Ureter (tissue), 1 donor: Measurements from ENCODE around the gene ZNF860. TPM values are rescaled to one million over a fixed set of nuclear protein-coding genes. Genes with fewer than 3 reads are reported as not detected.

Experiments used
- DNase-seq: peaks from one replicate; pipeline ENCODE4 v3.0.0-alpha.2; 2020; ENCODE audit warnings: low spot score
- total RNA-seq: library from RNA; stranded (reverse); gene quantifications from one replicate; pipeline ENCODE4 v1.2.4, GENCODE V29; 2023
- donor health status: DM: yes; HTN: yes; CAD: no.

ZNF860 gene
- total RNA-seq = 4.4 TPM

- DNase-seq = peak; percentile 93
Measured at GRCh38 chr3:31981206-31982181, at the start of gene ZNF860, which contains the start of gene OSBPL10. Gene ZNF860, plus strand, starts transcription at chr3:31981750. Its CDS starts 7,330 bp downstream, at chr3:31989080. Gene OSBPL10, minus strand, starts transcription at chr3:31981262. Its CDS starts 83 bp downstream, at chr3:31981179.

DNA sequence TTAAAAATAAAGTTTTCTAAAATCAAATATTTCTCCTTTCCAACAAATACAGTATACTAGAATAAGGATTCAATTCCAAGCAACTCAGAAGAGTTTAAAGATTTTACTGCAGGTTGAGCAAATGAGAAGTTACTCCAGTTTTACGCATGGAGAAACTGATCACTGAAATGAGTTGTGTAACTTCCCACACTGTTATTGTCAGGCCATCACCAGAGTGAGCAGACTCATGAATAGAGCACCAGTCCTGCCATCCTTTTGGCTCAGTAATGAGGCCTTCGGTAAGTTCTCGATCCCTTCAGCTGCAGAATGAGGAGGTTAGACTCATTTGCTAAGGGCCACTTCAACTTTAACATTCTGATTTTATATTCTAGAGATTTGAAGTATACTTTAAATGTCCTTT lies 48.6 kb upstream of the ZNF860 start:
- DNase-seq = no peak

- DNase-seq = no peak
Measured at GRCh38 chr3:31934018-31934417, 47.5 kb upstream of the ZNF860 start.

- DNase-seq = no peak
Measured at GRCh38 chr3:31934866-31935265, 46.7 kb upstream of the ZNF860 start.

DNA sequence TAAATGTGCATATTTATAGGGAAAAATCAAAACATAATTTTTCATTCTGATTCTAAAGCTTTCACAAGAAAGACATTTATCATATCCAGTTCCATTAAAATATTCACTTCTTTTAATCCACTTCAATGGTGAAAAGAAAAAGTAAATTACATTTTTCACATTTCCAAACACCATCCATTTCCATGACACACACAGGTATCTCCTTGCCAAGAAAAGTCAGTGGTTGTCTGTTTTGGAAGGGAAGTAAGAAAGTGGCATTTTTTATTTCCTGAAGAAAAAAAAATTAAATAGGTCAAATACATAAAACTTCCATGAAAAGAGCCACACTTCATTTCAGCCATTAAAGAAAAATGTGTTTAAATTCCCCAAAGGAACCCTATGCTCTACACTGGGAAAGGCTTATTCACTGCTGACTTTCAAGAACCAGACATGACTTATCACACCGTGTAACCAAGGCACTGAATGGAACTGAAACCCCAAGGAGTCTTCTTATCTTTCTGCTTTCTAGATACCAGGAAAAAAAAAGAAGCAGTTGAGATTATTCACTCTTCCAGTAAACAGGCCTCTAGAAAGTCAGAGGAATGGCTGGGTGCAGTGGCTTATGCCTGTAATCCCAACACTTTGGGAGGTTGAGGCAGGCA lies 45.0 kb upstream of the ZNF860 start:
- no peak for DNase-seq

- no peak for DNase-seq
Measured at GRCh38 chr3:31937225-31937624, 44.3 kb upstream of the ZNF860 start.

- no peak for DNase-seq
Measured at GRCh38 chr3:31942446-31942845, 39.1 kb upstream of the ZNF860 start.

GRCh38 chr3:31943041-31943440 lies 38.5 kb upstream of the ZNF860 start:
- DNase-seq = no peak

DNA sequence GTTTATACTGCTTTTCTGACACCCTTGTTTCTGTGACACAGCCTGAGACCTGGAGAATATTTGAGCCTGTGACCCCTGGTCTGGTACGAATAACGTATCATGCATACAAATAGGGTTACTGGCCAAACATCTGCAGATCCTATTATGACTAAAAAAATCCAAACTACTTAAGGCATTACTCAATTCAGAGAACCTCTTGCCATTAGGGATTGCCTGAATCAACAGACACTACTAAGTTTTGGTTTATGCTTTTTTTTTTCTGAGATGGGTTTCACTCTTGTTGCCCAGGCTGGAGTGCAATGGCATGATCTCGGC lies 35.9 kb upstream of the ZNF860 start:
- no peak for DNase-seq

DNA sequence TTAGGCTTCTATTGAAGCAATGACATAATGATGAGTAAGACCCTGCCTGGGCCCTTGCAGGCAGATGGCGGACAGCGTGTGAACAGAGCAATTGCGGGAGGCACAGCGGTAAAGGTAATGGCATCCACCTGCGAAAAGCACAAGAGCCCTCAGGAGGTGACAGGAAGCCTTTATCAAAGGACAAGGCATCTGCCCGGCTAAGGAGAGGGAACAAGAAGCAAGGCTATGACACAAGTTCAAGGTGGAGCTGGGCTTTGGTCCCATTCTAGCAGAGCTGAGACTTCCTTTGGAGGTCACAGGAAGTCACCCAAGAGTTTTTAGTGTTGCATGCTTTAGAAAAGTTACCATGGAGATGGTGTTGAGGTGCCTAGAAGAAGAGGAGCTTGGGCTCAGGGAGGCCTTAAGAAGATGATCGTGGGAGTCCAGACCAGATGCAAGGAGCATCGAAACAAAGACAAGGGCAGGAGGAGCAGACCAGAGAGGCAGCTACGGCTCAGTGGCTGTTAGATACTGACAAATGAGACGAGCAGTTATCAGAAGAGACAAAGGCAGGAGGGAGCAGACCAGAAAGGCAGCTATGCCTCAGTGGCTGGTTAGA lies 35.0 kb upstream of the ZNF860 start:
- DNase-seq = no peak

GRCh38 chr3:31947162-31947561 lies 34.4 kb upstream of the ZNF860 start:
- no peak for DNase-seq

DNA sequence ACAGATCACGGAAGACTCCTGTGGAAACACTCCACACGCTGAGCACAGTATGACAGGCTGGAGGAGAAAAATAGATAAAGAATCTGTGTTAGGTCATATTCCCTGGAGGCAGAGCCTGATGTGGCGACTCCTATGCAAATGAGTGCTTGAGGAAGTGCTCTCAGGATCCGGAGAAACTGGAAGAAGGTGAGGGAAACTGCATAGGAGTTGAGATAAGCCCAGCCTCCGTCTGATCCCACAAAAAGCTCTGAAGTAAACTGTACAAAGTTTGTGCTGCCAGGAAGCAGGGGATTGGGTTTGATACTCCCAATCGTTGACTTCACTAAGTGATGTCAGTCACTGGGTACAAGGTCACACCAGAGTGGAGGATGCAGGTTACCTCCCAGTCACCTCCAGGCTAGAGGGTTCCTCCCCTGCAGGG lies 33.9 kb upstream of the ZNF860 start:
- no peak for DNase-seq

DNA sequence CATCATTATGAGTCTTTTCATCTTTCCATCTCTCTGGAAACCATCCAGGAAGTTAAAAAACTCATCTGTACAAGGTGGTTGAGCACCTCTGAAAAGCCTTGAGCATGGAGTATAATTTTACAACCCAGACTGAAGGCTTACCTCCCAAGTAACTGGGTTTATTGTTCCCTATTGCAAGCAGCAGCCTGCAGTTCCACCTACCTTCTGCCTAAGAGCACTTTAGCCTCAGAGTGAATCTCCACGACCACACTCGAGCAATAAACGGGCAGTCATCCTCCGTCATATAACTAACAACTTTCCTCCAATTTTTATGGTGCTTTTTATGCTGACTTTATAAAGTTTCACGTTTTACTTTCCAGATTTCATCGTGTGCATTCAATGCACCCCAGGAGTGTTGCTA lies 33.3 kb upstream of the ZNF860 start:
- DNase-seq = no peak

DNA sequence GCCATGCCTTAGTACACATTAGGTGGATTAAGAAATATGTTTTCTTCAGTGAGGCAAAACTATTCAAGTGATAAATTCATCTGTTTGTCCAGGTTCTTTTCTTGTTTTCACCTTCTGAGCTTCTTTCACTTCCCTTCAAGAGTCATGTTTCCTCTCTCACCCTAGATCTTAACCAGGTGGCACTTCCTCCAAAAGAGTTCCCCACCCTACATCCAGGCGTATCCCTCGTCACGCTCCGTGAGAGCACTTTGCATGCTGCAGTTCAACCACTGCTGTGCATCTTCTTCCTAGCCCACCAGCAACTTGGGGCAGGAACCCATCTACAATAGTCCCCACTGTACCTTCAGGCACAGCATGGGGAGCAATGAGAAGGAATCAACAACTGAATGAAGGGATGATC lies 29.3 kb upstream of the ZNF860 start:
- DNase-seq = no peak

- DNase-seq = no peak
Measured at GRCh38 chr3:31953091-31953490, 28.5 kb upstream of the ZNF860 start.

- DNase-seq = no peak
Measured at GRCh38 chr3:31953636-31954035, 27.9 kb upstream of the ZNF860 start.

- DNase-seq = no peak
Measured at GRCh38 chr3:31955581-31955980, 26.0 kb upstream of the ZNF860 start.

GRCh38 chr3:31957106-31957505 lies 24.4 kb upstream of the ZNF860 start:
- no peak for DNase-seq

GRCh38 chr3:31958701-31959152 lies 22.8 kb upstream of the ZNF860 start:
- no peak for DNase-seq

GRCh38 chr3:31959251-31959650 lies 22.3 kb upstream of the ZNF860 start:
- DNase-seq = no peak

DNA sequence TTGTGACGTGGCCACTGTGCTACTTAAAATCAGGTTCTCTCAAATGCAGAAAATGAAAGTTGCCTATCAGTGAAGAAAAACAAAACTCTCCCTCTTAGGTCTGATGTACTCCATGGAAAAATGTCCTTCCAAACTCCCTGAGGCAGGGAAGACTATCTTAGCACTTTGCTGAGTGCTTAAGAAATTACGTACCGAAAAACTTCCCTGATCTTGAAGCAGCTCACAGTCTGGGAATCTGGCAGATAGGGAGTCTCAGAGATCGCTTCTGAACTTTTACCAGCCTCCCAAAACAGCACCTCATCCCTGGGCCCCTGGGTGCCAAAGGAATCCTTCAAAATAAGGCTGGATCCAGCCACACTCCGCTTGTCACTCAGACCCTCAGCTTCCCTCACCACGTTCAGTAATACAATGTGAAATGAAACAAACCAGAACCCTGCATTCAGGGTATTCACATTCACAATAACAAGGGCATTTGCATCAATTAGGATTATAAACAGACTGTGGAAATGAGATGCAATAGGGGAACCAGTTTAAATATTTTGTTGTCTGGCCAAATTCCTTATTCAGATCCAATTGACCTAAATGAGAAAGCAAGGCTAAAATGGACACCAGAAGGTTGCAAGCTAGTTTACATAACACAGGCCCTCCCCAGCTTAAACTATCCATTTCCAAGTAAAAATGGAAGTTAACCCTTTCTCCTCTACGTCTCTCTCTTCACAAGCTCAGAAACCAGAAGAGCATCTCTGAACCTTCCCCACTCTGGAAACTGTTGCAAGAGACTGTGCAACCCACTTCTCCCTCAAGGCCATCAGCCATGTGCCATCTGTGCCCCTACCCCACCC lies 21.4 kb upstream of the ZNF860 start:
- DNase-seq = no peak
